H9 (cell line): ENCODE measurements around the gene MCCC2. TPM values are rescaled to one million over a fixed set of nuclear protein-coding genes. Genes with fewer than 3 reads are reported as not detected.

Experiments used
- DNase-seq: peaks from one replicate; pipeline ENCODE4 v3.0.0-alpha.2; 2017
- H2AFZ ChIP-seq: one replicate; pipeline ENCODE4 v1.6.1; 2013; ENCODE audit warnings: mild to moderate bottlenecking, low read length, control low read depth, moderate library complexity
- H2AK5ac ChIP-seq: 2 replicates; pipeline ENCODE4 v1.6.1; 2013; ENCODE audit warnings: low read length, control low read depth, mixed read lengths; ENCODE audit not compliant: insufficient read length
- H2BK120ac ChIP-seq: one replicate; pipeline ENCODE4 v1.6.1; 2013; ENCODE audit warnings: low read depth, mild to moderate bottlenecking, low read length, control low read depth, inconsistent platforms; ENCODE audit not compliant: poor library complexity, severe bottlenecking
- H2BK12ac ChIP-seq: 2 replicates; pipeline ENCODE4 v1.6.1; 2013; ENCODE audit warnings: low read length, control low read depth, mixed read lengths, low read depth; ENCODE audit not compliant: insufficient read length
- H2BK15ac ChIP-seq: 2 replicates; pipeline ENCODE4 v1.6.1; 2013; ENCODE audit warnings: low read depth, low read length, control low read depth
- H2BK20ac ChIP-seq: one replicate; pipeline ENCODE4 v1.6.1; 2013; ENCODE audit warnings: low read depth, mild to moderate bottlenecking, low read length, control low read depth, inconsistent platforms; ENCODE audit not compliant: poor library complexity, severe bottlenecking
- H2BK5ac ChIP-seq: 2 replicates; pipeline ENCODE4 v1.6.1; 2013; ENCODE audit warnings: low read length, control low read depth, mixed read lengths; ENCODE audit not compliant: insufficient read length
- H3K14ac ChIP-seq: 2 replicates; pipeline ENCODE4 v1.6.1; 2013; ENCODE audit warnings: low read length, control low read depth; ENCODE audit not compliant: insufficient read depth
- H3K18ac ChIP-seq: 2 replicates; pipeline ENCODE4 v1.6.1; 2013; ENCODE audit warnings: low read depth, mild to moderate bottlenecking, mixed read lengths, low read length, control low read depth; ENCODE audit not compliant: insufficient read length
- H3K23ac ChIP-seq: 2 replicates; pipeline ENCODE4 v1.6.1; 2013; ENCODE audit warnings: low read length, control low read depth, mixed read lengths, low read depth; ENCODE audit not compliant: insufficient read length
- H3K23me2 ChIP-seq: 2 replicates; pipeline ENCODE4 v1.6.1; 2013; ENCODE audit warnings: low read depth, mild to moderate bottlenecking, mixed read lengths, low read length, control low read depth; ENCODE audit not compliant: insufficient read length, poor library complexity, severe bottlenecking
- H3K27ac ChIP-seq: 2 replicates; pipeline ENCODE4 v1.5.1; 2013; ENCODE audit warnings: low read length, control low read depth, mixed read lengths, low read depth; ENCODE audit not compliant: insufficient read length
- H3K27me3 ChIP-seq: 2 replicates; pipeline ENCODE4 v1.6.1; 2013; ENCODE audit warnings: low read length, control low read depth, inconsistent platforms; ENCODE audit not compliant: insufficient read depth
- H3K4ac ChIP-seq: 2 replicates; pipeline ENCODE4 v1.6.1; 2013; ENCODE audit warnings: low read depth, mild to moderate bottlenecking, control low read depth, inconsistent platforms, low read length, moderate library complexity
- H3K4me1 ChIP-seq: 2 replicates; pipeline ENCODE4 v1.6.1; 2013; ENCODE audit warnings: low read length, control low read depth, inconsistent platforms; ENCODE audit not compliant: insufficient read depth
- H3K4me2 ChIP-seq: 2 replicates; pipeline ENCODE4 v1.6.1; 2013; ENCODE audit warnings: low read length, control low read depth, mixed read lengths; ENCODE audit not compliant: insufficient read length, insufficient read depth
- H3K56ac ChIP-seq: 2 replicates; pipeline ENCODE4 v1.6.1; 2013; ENCODE audit warnings: low read depth, mild to moderate bottlenecking, mixed read lengths, low read length, control low read depth; ENCODE audit not compliant: insufficient read length
- H3K79me1 ChIP-seq: 2 replicates; pipeline ENCODE4 v1.6.1; 2013; ENCODE audit warnings: low read depth, mild to moderate bottlenecking, moderate library complexity, low read length, control low read depth, inconsistent platforms; ENCODE audit not compliant: insufficient read depth, poor library complexity, severe bottlenecking
- H3K79me2 ChIP-seq: 2 replicates; pipeline ENCODE4 v1.6.1; 2013; ENCODE audit warnings: low read length, control low read depth, inconsistent platforms; ENCODE audit not compliant: insufficient read depth
- H3K9ac ChIP-seq: 2 replicates; pipeline ENCODE4 v1.6.1; 2013; ENCODE audit warnings: low read length, control low read depth, mixed read lengths; ENCODE audit not compliant: insufficient read length; ENCODE audit errors: extremely low read depth
- H3K9me3 ChIP-seq: one replicate; pipeline ENCODE4 v1.6.1; 2013; ENCODE audit warnings: low read depth, low read length, inconsistent platforms; ENCODE audit not compliant: control insufficient read depth
- H3T11ph ChIP-seq: one replicate; pipeline ENCODE4 v1.6.1; 2013; ENCODE audit warnings: mild to moderate bottlenecking, low read length, control low read depth, inconsistent platforms
- H4K20me1 ChIP-seq: one replicate; pipeline ENCODE4 v1.6.1; 2013; ENCODE audit not compliant: control insufficient read depth, insufficient read length, insufficient read depth
- H4K5ac ChIP-seq: 2 replicates; pipeline ENCODE4 v1.6.1; 2013; ENCODE audit warnings: low read depth, mild to moderate bottlenecking, mixed read lengths, low read length, control low read depth; ENCODE audit not compliant: insufficient read length
- H4K8ac ChIP-seq: replicated peaks from 2 replicates; pipeline ENCODE4 v1.6.1; 2013; ENCODE audit warnings: low read length, control low read depth, mixed read lengths, low read depth; ENCODE audit not compliant: insufficient read length
- H4K91ac ChIP-seq: 2 replicates; pipeline ENCODE4 v1.6.1; 2013; ENCODE audit warnings: low read depth, mild to moderate bottlenecking, moderate library complexity, mixed read lengths, low read length, control low read depth; ENCODE audit not compliant: insufficient read length
- H3K27ac Mint-ChIP-seq, 3 experiments: 2 replicates in 2 of 3; 3 replicates in 1 of 3; pipeline ENCODE4 v1.8.0; 2020 to 2021; ENCODE audit warnings: mixed read lengths in 3 of 3, mild to moderate bottlenecking in 1 of 3, moderate library complexity in 1 of 3
- H3K27me3 Mint-ChIP-seq: 2 replicates; pipeline ENCODE4 v1.8.0; 2021; ENCODE audit warnings: low read depth, mild to moderate bottlenecking, moderate library complexity, mixed read lengths
- H3K36me3 Mint-ChIP-seq, 3 experiments: 2 replicates in 2 of 3; 3 replicates in 1 of 3; pipeline ENCODE4 v1.8.0; 2020 to 2021; ENCODE audit warnings: low read depth in 3 of 3, mixed read lengths in 3 of 3; ENCODE audit not compliant: insufficient read depth in 1 of 3
- H3K4me1 Mint-ChIP-seq, 2 experiments: 2 replicates each; pipeline ENCODE4 v1.8.0; 2020; ENCODE audit warnings: mixed read lengths in 2 of 2
- H3K4me3 Mint-ChIP-seq, 2 experiments: 2 replicates in 1 of 2; 3 replicates in 1 of 2; pipeline ENCODE4 v1.8.0; 2020 to 2021; ENCODE audit warnings: mild to moderate bottlenecking in 2 of 2, mixed read lengths in 2 of 2, moderate library complexity in 1 of 2
- H3K9me3 Mint-ChIP-seq, 2 experiments: 2 replicates in 1 of 2; 3 replicates in 1 of 2; pipeline ENCODE4 v1.8.0; 2020; ENCODE audit warnings: mild to moderate bottlenecking in 2 of 2, mixed read lengths in 2 of 2, moderate library complexity in 1 of 2
- CTCF ChIP-seq: fragments of 200-600 bp; sonication (generic); conservative IDR thresholded peaks from 3 replicates; pipeline ENCODE4 v1.8.0; 2021; ENCODE audit warnings: antibody characterized with exemption, mild to moderate bottlenecking
- WGBS: extraction: QIAGEN DNeasy Blood & Tissue Kit; methylation state at CpG from one replicate; pipeline ENCODE4 v1.1.7; 2013; ENCODE audit warnings: missing lambda C conversion rate, low lambda C conversion rate, mixed read lengths; ENCODE audit not compliant: insufficient read length; ENCODE audit errors: extremely low coverage; 5-methylcytosine and 5-hydroxymethylcytosine counted together
- total RNA-seq: library from RNA; stranded (reverse); gene quantifications from 2 replicates; pipeline ENCODE4 v1.2.1, GENCODE V29; 2021

The MCCC2 gene
- total RNA-seq, 1 experiment from 2014 or later, result 62.7 TPM

DNA sequence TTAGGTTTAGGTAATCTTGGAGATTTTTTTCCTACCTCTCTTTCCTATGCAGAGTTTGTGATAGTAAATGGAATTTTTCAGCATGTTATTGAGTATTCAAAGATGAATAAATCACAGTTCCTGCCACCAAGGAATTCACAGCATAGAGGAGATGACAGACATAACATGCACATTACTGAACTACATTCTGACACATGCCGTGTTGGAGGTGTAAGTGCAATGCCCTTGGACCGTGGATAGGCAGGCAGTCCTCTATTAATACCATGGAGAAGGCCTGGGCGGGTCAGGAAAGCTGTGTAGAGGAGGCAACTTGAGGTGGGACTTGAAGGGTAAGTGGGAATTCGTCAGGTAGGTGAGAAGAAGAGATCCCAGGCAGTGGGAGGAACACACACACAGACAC, 43.9 kb downstream of the MCCC2 start:
- Histone ChIP-seq H2BK12ac (no peak overlapping the region), H3K18ac (no peak overlapping the region), H3K14ac (no peak overlapping the region), H3K9me3 (no peaks in the 10 kb centered on the region), H3K79me2 (0 out of 2 replicates have a peak, but pooled peaks cover 1% of the 10 kb centered on the region), H2BK5ac (no peak overlapping the region), H3K23ac (no peak overlapping the region), H4K8ac (no peak overlapping the region), H2AFZ (no peak overlapping the region), H3K4me2 (no peak overlapping the region), H3K9ac (no peak overlapping the region), H3K4ac (no peak overlapping the region), H3K4me1 (peaks cover 2% of the 10 kb centered on the region; the same call in 1 of the 2 replicates), H2BK120ac (no peak overlapping the region), H2BK15ac (no peak overlapping the region), H4K5ac (no peak overlapping the region), H3K56ac (no peak overlapping the region), H3K27me3 (no peaks in the 10 kb centered on the region), H2BK20ac (no peak overlapping the region), H3K27ac (no peak overlapping the region), H3K23me2 (no peaks in the 10 kb centered on the region), H4K91ac (no peak overlapping the region), H3K79me1 (no peaks in the 10 kb centered on the region), H2AK5ac (no peak overlapping the region), H4K20me1 (no peaks in the 10 kb centered on the region), H3T11ph (no peak overlapping the region)
- Mint-ChIP-seq H3K27me3 (no peaks in the 10 kb centered on the region), H3K4me3 (no peak overlapping the region), H3K36me3 (peaks cover 26 to 41% (median 37%) of the 10 kb centered on the region in 3 experiments), H3K9me3 (no peaks in the 10 kb centered on the region), H3K27ac (peak overlapping the region in 2 of 3 experiments; percentile 20 to 21; a peak in 2 of 7 replicates), H3K4me1 (peaks cover 4 to 8% of the 10 kb centered on the region in 2 experiments; a peak in 3 of 4 replicates)
- no peak for TF ChIP-seq CTCF
- no peak for DNase-seq
- no CpG with 5 or more reads among the region's 4 CpGs for WGBS
